Measurements from ENCODE around the gene AFF3.

AFF3 gene

DNA sequence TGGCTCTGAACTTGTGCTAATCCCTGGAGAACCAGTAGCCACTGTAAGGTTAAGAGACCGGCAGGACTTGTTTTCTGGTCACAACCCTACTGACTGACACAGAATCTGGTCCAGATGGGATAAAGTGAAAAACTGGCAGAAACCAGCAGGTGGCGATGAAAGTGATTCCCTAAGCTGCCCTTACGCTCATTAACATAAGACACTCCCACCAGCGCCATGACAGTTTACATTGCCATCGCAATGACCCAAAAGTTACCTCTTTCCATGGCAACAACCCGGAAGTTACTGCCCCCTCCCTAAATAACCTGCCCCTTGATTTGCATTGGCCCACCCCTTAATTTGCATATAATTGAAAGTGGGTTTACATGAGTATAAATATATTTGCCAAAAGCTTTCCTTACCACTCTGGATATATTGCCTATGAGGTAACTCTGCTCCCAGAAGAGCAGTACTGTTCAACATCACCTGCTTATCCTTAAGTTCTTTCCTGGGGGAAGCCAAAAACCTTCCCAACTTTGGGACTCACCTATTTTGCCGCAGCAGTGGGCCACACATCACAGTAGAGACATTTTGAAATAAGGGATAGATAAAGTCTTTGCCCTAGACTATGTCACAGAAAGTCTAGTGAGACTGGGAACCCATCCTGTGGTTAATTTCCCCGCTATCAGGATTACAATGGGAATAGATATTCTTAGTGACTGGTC, 35.8 kb upstream of the AFF3 start:
- H3K9ac ChIP-seq (ENCODE audit: low read length): no peak overlapping the region
- H3K4me1 ChIP-seq (ENCODE audit: low read length): peaks cover 47% of the 10 kb centered on the region
- no peak overlapping the region for H3K27ac ChIP-seq (ENCODE audit: low read length)
- TF ChIP-seq, protein P1, sequence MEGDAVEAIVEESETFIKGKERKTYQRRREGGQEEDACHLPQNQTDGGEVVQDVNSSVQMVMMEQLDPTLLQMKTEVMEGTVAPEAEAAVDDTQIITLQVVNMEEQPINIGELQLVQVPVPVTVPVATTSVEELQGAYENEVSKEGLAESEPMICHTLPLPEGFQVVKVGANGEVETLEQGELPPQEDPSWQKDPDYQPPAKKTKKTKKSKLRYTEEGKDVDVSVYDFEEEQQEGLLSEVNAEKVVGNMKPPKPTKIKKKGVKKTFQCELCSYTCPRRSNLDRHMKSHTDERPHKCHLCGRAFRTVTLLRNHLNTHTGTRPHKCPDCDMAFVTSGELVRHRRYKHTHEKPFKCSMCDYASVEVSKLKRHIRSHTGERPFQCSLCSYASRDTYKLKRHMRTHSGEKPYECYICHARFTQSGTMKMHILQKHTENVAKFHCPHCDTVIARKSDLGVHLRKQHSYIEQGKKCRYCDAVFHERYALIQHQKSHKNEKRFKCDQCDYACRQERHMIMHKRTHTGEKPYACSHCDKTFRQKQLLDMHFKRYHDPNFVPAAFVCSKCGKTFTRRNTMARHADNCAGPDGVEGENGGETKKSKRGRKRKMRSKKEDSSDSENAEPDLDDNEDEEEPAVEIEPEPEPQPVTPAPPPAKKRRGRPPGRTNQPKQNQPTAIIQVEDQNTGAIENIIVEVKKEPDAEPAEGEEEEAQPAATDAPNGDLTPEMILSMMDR (IDR thresholded peaks at IDR 0.05; ENCODE audit: low read depth, low read length): peak; percentile 65
- TF ChIP-seq EZH2phosphoT487 (IDR thresholded peaks at IDR 0.05; ENCODE audit: low read depth): no peak
- H3K9me3 ChIP-seq (ENCODE audit: insufficient read depth, low read length): no peaks in the 10 kb centered on the region
- no peaks in the 10 kb centered on the region for H3K27me3 ChIP-seq (ENCODE audit: low read depth, low read length)
- peak overlapping the region; percentile 35 for H3K4me3 ChIP-seq (ENCODE audit: low read length)
- H3K36me3 ChIP-seq (replicated peaks; ENCODE audit: low read depth, low read length): no peaks in the 10 kb centered on the region
- H3K79me2 ChIP-seq (ENCODE audit: low read length): no peaks in the 10 kb centered on the region
- peak overlapping the region; percentile 52 for H3K4me2 ChIP-seq (ENCODE audit: low read length)
- peak overlapping the region; percentile 63 for H2AFZ ChIP-seq (ENCODE audit: low read depth, low read length)
- no peaks in the 10 kb centered on the region for H4K20me1 ChIP-seq (ENCODE audit: insufficient read depth, low read length)

- TF ChIP-seq EZH2phosphoT487 (IDR thresholded peaks at IDR 0.05; ENCODE audit: low read depth): no peak
- TF ChIP-seq, protein P1 (IDR thresholded peaks at IDR 0.05; ENCODE audit: low read depth, low read length): no peak
- H3K36me3 ChIP-seq (replicated peaks; ENCODE audit: low read depth, low read length): no peaks in the 10 kb centered on the region
- H3K9me3 ChIP-seq (ENCODE audit: insufficient read depth, low read length): no peaks in the 10 kb centered on the region
- H3K4me3 ChIP-seq (ENCODE audit: low read length): no peak overlapping the region
- H3K79me2 ChIP-seq (ENCODE audit: low read length): no peaks in the 10 kb centered on the region
- H3K4me1 ChIP-seq (ENCODE audit: low read length): peaks cover 38% of the 10 kb centered on the region
- no peak overlapping the region for H3K27ac ChIP-seq (ENCODE audit: low read length)
- no peaks in the 10 kb centered on the region for H3K27me3 ChIP-seq (ENCODE audit: low read depth, low read length)
- H3K9ac ChIP-seq (ENCODE audit: low read length): no peak overlapping the region
- no peaks in the 10 kb centered on the region for H4K20me1 ChIP-seq (ENCODE audit: insufficient read depth, low read length)
- H2AFZ ChIP-seq (ENCODE audit: low read depth, low read length): no peak overlapping the region
- H3K4me2 ChIP-seq (ENCODE audit: low read length): no peak overlapping the region
These were observed 34.5 kb upstream of the AFF3 start for GRCh38 chr2:100176925-100177324.

- peak overlapping the region; percentile 62 for H3K4me2 ChIP-seq (ENCODE audit: low read length)
- H3K9ac ChIP-seq (ENCODE audit: low read length): no peak overlapping the region
- peak overlapping the region; percentile 43; the same call in 1 of the 2 replicates for H2AFZ ChIP-seq (ENCODE audit: low read depth, low read length)
These were observed 31.6 kb upstream of the AFF3 start for GRCh38 chr2:100174026-100174431.

DNA sequence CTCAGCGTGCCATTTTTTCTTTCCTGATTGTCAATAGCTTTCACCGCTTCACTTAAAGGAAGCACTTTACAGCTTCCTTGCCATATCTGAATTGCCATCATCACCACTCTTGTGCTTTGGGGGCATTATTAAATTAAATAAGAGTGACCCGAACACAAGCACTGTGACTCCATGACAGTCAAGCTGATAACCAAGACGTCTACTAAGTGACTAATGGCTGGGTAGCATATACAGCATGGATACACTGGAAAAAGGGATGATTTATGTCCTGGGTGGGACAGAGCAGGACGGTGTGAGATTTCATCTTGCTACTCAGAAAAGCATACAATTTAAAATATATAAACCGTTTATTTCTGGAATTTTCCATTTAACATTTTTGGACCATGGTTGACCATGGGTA, 24.3 kb upstream of the AFF3 start:
- TF ChIP-seq, protein P1 (IDR thresholded peaks at IDR 0.05; ENCODE audit: low read depth, low read length): no peak
- no peak for TF ChIP-seq EZH2phosphoT487 (IDR thresholded peaks at IDR 0.05; ENCODE audit: low read depth)

More at GRCh38 chr2:100174026-100174431, 31.6 kb upstream of the AFF3 start:
- H3K79me2 ChIP-seq (ENCODE audit: low read length): no peaks in the 10 kb centered on the region
- peaks cover 27% of the 10 kb centered on the region for H3K4me1 ChIP-seq (ENCODE audit: low read length)
- TF ChIP-seq, protein P1 (IDR thresholded peaks at IDR 0.05; ENCODE audit: low read depth, low read length): no peak
- no peak for TF ChIP-seq EZH2phosphoT487 (IDR thresholded peaks at IDR 0.05; ENCODE audit: low read depth)
- H3K27ac ChIP-seq (ENCODE audit: low read length): no peak overlapping the region
- peak overlapping the region; percentile 51 for H3K4me3 ChIP-seq (ENCODE audit: low read length)
- H3K27me3 ChIP-seq (ENCODE audit: low read depth, low read length): no peaks in the 10 kb centered on the region
- no peaks in the 10 kb centered on the region for H3K9me3 ChIP-seq (ENCODE audit: insufficient read depth, low read length)
- H3K36me3 ChIP-seq (replicated peaks; ENCODE audit: low read depth, low read length): no peaks in the 10 kb centered on the region
- no peaks in the 10 kb centered on the region for H4K20me1 ChIP-seq (ENCODE audit: insufficient read depth, low read length)

More for the DNA sequence above, 24.3 kb upstream of the AFF3 start:
- H2AFZ ChIP-seq (ENCODE audit: low read depth, low read length): no peak overlapping the region
- H3K4me1 ChIP-seq (ENCODE audit: low read length): no peaks in the 10 kb centered on the region
- H3K9ac ChIP-seq (ENCODE audit: low read length): no peak overlapping the region
- H4K20me1 ChIP-seq (ENCODE audit: insufficient read depth, low read length): no peaks in the 10 kb centered on the region
- H3K36me3 ChIP-seq (replicated peaks; ENCODE audit: low read depth, low read length): no peaks in the 10 kb centered on the region
- no peaks in the 10 kb centered on the region for H3K79me2 ChIP-seq (ENCODE audit: low read length)
- no peak overlapping the region for H3K4me2 ChIP-seq (ENCODE audit: low read length)
- H3K27ac ChIP-seq (ENCODE audit: low read length): no peak overlapping the region
- H3K9me3 ChIP-seq (ENCODE audit: insufficient read depth, low read length): 0 out of 2 replicates have a peak, but pooled peaks cover 10% of the 10 kb centered on the region
- no peak overlapping the region for H3K4me3 ChIP-seq (ENCODE audit: low read length)
- H3K27me3 ChIP-seq (ENCODE audit: low read depth, low read length): no peaks in the 10 kb centered on the region
